OCI-LY1 (cell line): ENCODE results near the gene LEKR1.

Experiments used
- CTCF ChIP-seq: fragments of 200-600 bp; sonication (generic), shearing (Covaris generic); IDR thresholded peaks from 2 replicates; pipeline ENCODE4 v1.5.1; 2017; ENCODE audit warnings: mild to moderate bottlenecking, antibody characterized with exemption, low read length, moderate library complexity, mixed read lengths
- EZH2 ChIP-seq: fragments of 200-600 bp; sonication (generic), shearing (Covaris generic); IDR thresholded peaks from 2 replicates; pipeline ENCODE4 v1.8.0; 2017; ENCODE audit warnings: borderline replicate concordance, mixed run types, mild to moderate bottlenecking, antibody characterized with exemption, low read length, moderate library complexity, mixed read lengths

- TF ChIP-seq CTCF = peak; percentile 100
- TF ChIP-seq EZH2 = no peak
These were observed 255.6 kb downstream of the LEKR1 start for GRCh38 chr3:157081626-157082210.
